Measurements from ENCODE around the gene ADGRG1.

DNA sequence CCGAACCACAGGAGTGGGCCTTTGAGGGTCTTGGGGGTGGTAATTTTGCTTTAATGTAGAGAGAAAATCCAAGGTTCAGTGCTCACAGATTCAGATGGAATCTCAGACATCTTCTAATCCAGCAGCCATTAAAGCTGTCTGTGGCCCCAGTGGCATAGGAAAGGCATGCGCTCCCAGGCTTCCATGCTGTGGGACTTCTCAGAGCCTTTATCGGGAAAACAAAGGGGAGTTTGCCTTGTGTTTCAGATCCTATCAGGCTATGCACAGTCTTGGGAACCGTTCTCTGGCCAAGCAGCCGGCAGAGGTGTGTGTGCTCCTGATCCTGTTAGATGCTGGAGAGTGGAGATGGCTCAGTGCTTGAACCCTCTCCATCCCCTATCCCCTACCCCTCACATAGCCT lies 7.8 kb downstream of the ADGRG1 start:
- TF ChIP-seq CTCF (IDR thresholded peaks at IDR 0.05) (no peak), POLR2AphosphoS5 (IDR thresholded peaks at IDR 0.05) (no peak)

All from transverse colon (tissue), 4 donors.